ENCODE measurements around the gene WDR7. TPM values are rescaled to one million over a fixed set of nuclear protein-coding genes. Genes with fewer than 3 reads are reported as not detected.

WDR7 gene
- total and polyA plus RNA-seq, 4 experiments from 2014 or later = 22.3 to 50.8 (median 36.2) TPM

DNA sequence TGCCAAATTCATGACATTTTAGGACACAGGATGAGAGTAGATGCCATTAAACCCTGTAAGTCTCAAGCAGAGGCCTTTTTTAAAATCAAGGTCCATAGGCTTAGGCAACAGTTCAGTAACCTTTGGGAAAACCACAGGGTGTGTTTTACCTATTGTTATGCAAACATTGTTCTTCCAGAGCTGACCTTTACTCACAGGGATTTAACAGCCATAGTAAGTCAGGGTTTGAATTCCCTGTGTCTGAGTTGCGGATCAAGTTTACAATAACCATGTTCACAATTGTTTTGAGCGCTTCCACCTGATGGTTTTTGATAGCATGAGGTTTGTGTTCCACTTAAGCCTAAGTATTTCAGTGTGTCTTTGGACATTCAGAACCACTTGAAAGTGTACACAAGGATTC, 335.7 kb downstream of the WDR7 start:
- Histone ChIP-seq H3K27me3 (ENCODE audit: insufficient read depth, low read length) (no peaks in the 10 kb centered on the region), H3K4me3 (ENCODE audit: low read length in 2 of 2) (no peak overlapping the region), H3K27ac (ENCODE audit: low read depth, low read length) (no peak overlapping the region), H3K4me1 (ENCODE audit: insufficient read depth, low read length) (no peaks in the 10 kb centered on the region), H3K36me3 (ENCODE audit: insufficient read depth, low read length) (no peaks in the 10 kb centered on the region), H3K9me3 (ENCODE audit: control insufficient read depth in 1 of 2, low read length in 2 of 2) (no peaks in the 10 kb centered on the region)
- Mint-ChIP-seq H3K4me1 (peaks cover 0 to 2% (median under 1%) of the 10 kb centered on the region in 4 donors), H3K27me3 (no peaks in the 10 kb centered on the region), H3K27ac (no peak overlapping the region), H3K36me3 (peaks cover 9 to 13% of the 10 kb centered on the region in 2 donors), H3K9me3 (no peaks in the 10 kb centered on the region), H3K4me3 (no peak overlapping the region)
- ChIA-PET POLR2A (ENCODE audit: partially characterized antibody) (no interaction called here), CTCF (ENCODE audit: partially characterized antibody) (no interaction called here)
- DNase-seq = no peak
- intact Hi-C loops (cut with micrococcal nuclease) = no loop called here

DNA sequence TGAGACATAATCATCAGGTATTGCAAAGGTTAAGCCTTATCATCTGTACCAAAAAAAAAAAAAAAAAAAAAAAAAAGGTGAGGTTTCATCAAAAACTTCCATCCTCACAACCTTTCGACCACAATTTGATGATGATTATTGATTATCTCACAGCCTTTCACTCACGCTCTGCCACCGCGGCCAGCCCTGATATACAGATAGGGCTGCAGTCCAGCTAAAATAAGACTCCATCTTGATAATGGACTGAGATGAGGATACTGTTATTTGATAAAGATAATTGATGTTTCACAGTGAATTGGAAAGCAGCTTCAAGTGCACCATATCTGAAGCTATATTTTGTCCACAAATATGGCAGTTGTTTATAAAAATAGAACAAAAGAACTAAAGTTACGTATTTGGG, 336.1 kb downstream of the WDR7 start:
- Histone ChIP-seq H3K4me1 (ENCODE audit: insufficient read depth, low read length) (no peaks in the 10 kb centered on the region), H3K36me3 (ENCODE audit: insufficient read depth, low read length) (no peaks in the 10 kb centered on the region), H3K27ac (ENCODE audit: low read depth, low read length) (no peak overlapping the region), H3K4me3 (ENCODE audit: low read length in 2 of 2) (no peak overlapping the region), H3K27me3 (ENCODE audit: insufficient read depth, low read length) (no peaks in the 10 kb centered on the region), H3K9me3 (ENCODE audit: control insufficient read depth in 1 of 2, low read length in 2 of 2) (no peaks in the 10 kb centered on the region)
- intact Hi-C loops (cut with micrococcal nuclease) = no loop called here
- Mint-ChIP-seq H3K9me3 (no peaks in the 10 kb centered on the region), H3K27me3 (no peaks in the 10 kb centered on the region), H3K4me1 (peaks cover 0 to 2% (median under 1%) of the 10 kb centered on the region in 4 donors), H3K27ac (no peak overlapping the region), H3K36me3 (peaks cover 12 to 17% of the 10 kb centered on the region in 2 donors), H3K4me3 (no peak overlapping the region)
- no peak for DNase-seq
- ChIA-PET POLR2A (ENCODE audit: partially characterized antibody) (no interaction called here), CTCF (ENCODE audit: partially characterized antibody) (no interaction called here)

- intact Hi-C loops (cut with micrococcal nuclease) = no loop called here
- Histone ChIP-seq H3K36me3 (ENCODE audit: insufficient read depth, low read length) (no peaks in the 10 kb centered on the region), H3K27ac (ENCODE audit: low read depth, low read length) (no peak overlapping the region), H3K9me3 (ENCODE audit: control insufficient read depth in 1 of 2, low read length in 2 of 2) (no peaks in the 10 kb centered on the region), H3K4me1 (ENCODE audit: insufficient read depth, low read length) (no peaks in the 10 kb centered on the region), H3K27me3 (ENCODE audit: insufficient read depth, low read length) (no peaks in the 10 kb centered on the region), H3K4me3 (ENCODE audit: low read length in 2 of 2) (no peak overlapping the region)
- Mint-ChIP-seq H3K27ac (no peak overlapping the region), H3K4me1 (peaks cover 0 to 2% (median 0%) of the 10 kb centered on the region in 4 donors), H3K9me3 (no peaks in the 10 kb centered on the region), H3K27me3 (no peaks in the 10 kb centered on the region), H3K4me3 (no peak overlapping the region), H3K36me3 (peaks cover 9 to 17% of the 10 kb centered on the region in 2 donors)
- ChIA-PET POLR2A (ENCODE audit: partially characterized antibody) (no interaction called here), CTCF (ENCODE audit: partially characterized antibody) (no interaction called here)
- DNase-seq = no peak
These were observed 336.9 kb downstream of the WDR7 start for GRCh38 chr18:56988022-56988421.

DNA sequence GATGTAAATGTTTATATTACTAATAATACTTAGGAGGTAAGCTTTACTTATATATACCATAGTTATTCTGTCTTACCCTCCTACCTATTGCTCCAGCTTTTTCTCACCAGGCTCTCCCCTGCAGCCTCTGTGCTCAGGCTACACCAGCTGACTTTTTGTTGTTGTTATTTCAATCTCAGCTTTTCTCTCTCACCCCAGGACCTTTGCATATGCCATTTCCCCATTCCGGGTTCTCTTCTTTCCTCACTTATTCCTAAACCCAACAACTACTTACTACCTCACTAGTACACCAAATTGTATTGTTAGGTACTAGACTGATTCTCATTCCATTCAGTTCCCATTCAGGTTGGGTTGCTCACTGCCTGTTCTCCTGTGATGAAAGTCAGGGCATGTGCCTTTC, 339.5 kb downstream of the WDR7 start:
- Mint-ChIP-seq H3K27ac (no peak overlapping the region), H3K4me1 (peaks cover 0 to 2% (median 0%) of the 10 kb centered on the region in 4 donors), H3K9me3 (no peaks in the 10 kb centered on the region), H3K4me3 (no peak overlapping the region), H3K36me3 (peaks cover 7 to 17% of the 10 kb centered on the region in 2 donors), H3K27me3 (no peaks in the 10 kb centered on the region)
- ChIA-PET POLR2A (ENCODE audit: partially characterized antibody) (no interaction called here), CTCF (ENCODE audit: partially characterized antibody) (no interaction called here)
- H3K9me3 ChIP-seq (ENCODE audit: control insufficient read depth in 1 of 2, low read length in 2 of 2) = no peaks in the 10 kb centered on the region
- H3K27ac ChIP-seq (ENCODE audit: low read depth, low read length) = no peak overlapping the region
- H3K4me1 ChIP-seq (ENCODE audit: insufficient read depth, low read length) = no peaks in the 10 kb centered on the region
- no peak overlapping the region for H3K4me3 ChIP-seq (ENCODE audit: low read length in 2 of 2)
- intact Hi-C loops (cut with micrococcal nuclease) = no loop called here
- H3K36me3 ChIP-seq (ENCODE audit: insufficient read depth, low read length) = peaks cover 2% of the 10 kb centered on the region
- no peak for DNase-seq
- H3K27me3 ChIP-seq (ENCODE audit: insufficient read depth, low read length) = no peaks in the 10 kb centered on the region

- no peaks in the 10 kb centered on the region for H3K9me3 ChIP-seq (ENCODE audit: control insufficient read depth in 1 of 2, low read length in 2 of 2)
- Mint-ChIP-seq H3K4me1 (peaks cover 0 to 2% (median 0%) of the 10 kb centered on the region in 4 donors), H3K4me3 (no peak overlapping the region), H3K36me3 (peaks cover 7 to 19% of the 10 kb centered on the region in 2 donors), H3K9me3 (no peaks in the 10 kb centered on the region), H3K27me3 (no peaks in the 10 kb centered on the region), H3K27ac (no peak overlapping the region)
- no peak overlapping the region for H3K4me3 ChIP-seq (ENCODE audit: low read length in 2 of 2)
- H3K36me3 ChIP-seq (ENCODE audit: insufficient read depth, low read length) = peaks cover 3% of the 10 kb centered on the region
- H3K27ac ChIP-seq (ENCODE audit: low read depth, low read length) = no peak overlapping the region
- H3K27me3 ChIP-seq (ENCODE audit: insufficient read depth, low read length) = no peaks in the 10 kb centered on the region
- CTCF ChIA-PET (ENCODE audit: partially characterized antibody) = interaction anchor here (1.4 kb wide), 1 partner anchor 21 kb away, joined by 4 read pairs; no protein-coding TSS in a partner anchor
- POLR2A ChIA-PET (ENCODE audit: partially characterized antibody) = no interaction called here
- DNase-seq = no peak
- intact Hi-C loops (cut with micrococcal nuclease) = no loop called here
- no peaks in the 10 kb centered on the region for H3K4me1 ChIP-seq (ENCODE audit: insufficient read depth, low read length)
These were observed 341.6 kb downstream of the WDR7 start for GRCh38 chr18:56992777-56993176.

- Histone ChIP-seq H3K27me3 (ENCODE audit: insufficient read depth, low read length) (no peaks in the 10 kb centered on the region), H3K4me1 (ENCODE audit: insufficient read depth, low read length) (no peaks in the 10 kb centered on the region), H3K4me3 (ENCODE audit: low read length in 2 of 2) (no peak overlapping the region), H3K27ac (ENCODE audit: low read depth, low read length) (no peak overlapping the region), H3K9me3 (ENCODE audit: control insufficient read depth in 1 of 2, low read length in 2 of 2) (no peaks in the 10 kb centered on the region), H3K36me3 (ENCODE audit: insufficient read depth, low read length) (peaks cover 3% of the 10 kb centered on the region)
- no peaks in the 10 kb centered on the region for H3K9me3 Mint-ChIP-seq
- POLR2A ChIA-PET (ENCODE audit: partially characterized antibody) = no interaction called here
- no peak overlapping the region for H3K27ac Mint-ChIP-seq
- peaks cover 0 to 4% (median 2%) of the 10 kb centered on the region in 4 donors for H3K4me1 Mint-ChIP-seq
- H3K36me3 Mint-ChIP-seq = peaks cover 8 to 16% of the 10 kb centered on the region in 2 donors
- CTCF ChIA-PET (ENCODE audit: partially characterized antibody) = interaction anchor here (1.0 kb wide), 1 partner anchor 15 kb away, joined by 3 read pairs; no protein-coding TSS in a partner anchor
- DNase-seq = no peak
- intact Hi-C loops (cut with micrococcal nuclease) = no loop called here
- no peak overlapping the region for H3K4me3 Mint-ChIP-seq
- no peaks in the 10 kb centered on the region for H3K27me3 Mint-ChIP-seq
These were observed 344.5 kb downstream of the WDR7 start for GRCh38 chr18:56995579-56996188.

GRCh38 chr18:56997200-56997599, 346.0 kb downstream of the WDR7 start:
- peaks cover 3% of the 10 kb centered on the region for H3K36me3 ChIP-seq (ENCODE audit: insufficient read depth, low read length)
- no peak for DNase-seq
- intact Hi-C loops (cut with micrococcal nuclease) = no loop called here
- H3K27ac ChIP-seq (ENCODE audit: low read depth, low read length) = no peak overlapping the region
- no peak overlapping the region for H3K4me3 ChIP-seq (ENCODE audit: low read length in 2 of 2)
- no peaks in the 10 kb centered on the region for H3K27me3 ChIP-seq (ENCODE audit: insufficient read depth, low read length)
- Mint-ChIP-seq H3K36me3 (peaks cover 3 to 7% of the 10 kb centered on the region in 2 donors), H3K27ac (no peak overlapping the region), H3K4me1 (peaks cover 0 to 4% (median 2%) of the 10 kb centered on the region in 4 donors), H3K9me3 (no peaks in the 10 kb centered on the region), H3K27me3 (no peaks in the 10 kb centered on the region), H3K4me3 (no peak overlapping the region)
- ChIA-PET CTCF (ENCODE audit: partially characterized antibody) (no interaction called here), POLR2A (ENCODE audit: partially characterized antibody) (no interaction called here)
- H3K4me1 ChIP-seq (ENCODE audit: insufficient read depth, low read length) = no peaks in the 10 kb centered on the region
- no peaks in the 10 kb centered on the region for H3K9me3 ChIP-seq (ENCODE audit: control insufficient read depth in 1 of 2, low read length in 2 of 2)
